HCT116 (cell line): Measurements from ENCODE around the gene TEP1.

Experiments used
- CBX3 ChIP-seq: IDR thresholded peaks from 2 replicates; pipeline ENCODE4 v1.6.1; 2012; ENCODE audit warnings: low read depth
- CEBPB ChIP-seq: IDR thresholded peaks from 2 replicates; pipeline ENCODE4 v1.6.1; 2012; ENCODE audit warnings: low read depth
- CTCF ChIP-seq, 3 experiments: fragments of 200-600 bp in 1 of 3; sonication (generic) in 1 of 3; IDR thresholded peaks in 2 of 3; conservative IDR thresholded peaks in 1 of 3; 2 replicates each; pipeline ENCODE4 v1.5.1; 2012 to 2017; ENCODE audit warnings: low read depth in 2 of 3, low read length in 2 of 3, antibody characterized with exemption in 1 of 3, borderline replicate concordance in 1 of 3, control low read depth in 1 of 3, mild to moderate bottlenecking in 1 of 3, mixed read lengths in 1 of 3, mixed run types in 1 of 3, moderate library complexity in 1 of 3; ENCODE audit not compliant: insufficient read depth in 1 of 3
- EZH2 ChIP-seq: fragments of 200-600 bp; sonication (generic); IDR thresholded peaks from 2 replicates; pipeline ENCODE4 v1.6.1; 2017; ENCODE audit warnings: antibody characterized with exemption, mixed run types
- FOSL1 ChIP-seq: IDR thresholded peaks from 2 replicates; pipeline ENCODE4 v1.6.1; 2012; ENCODE audit warnings: low read depth
- JUND ChIP-seq: IDR thresholded peaks from 2 replicates; pipeline ENCODE4 v1.6.1; 2012
- POLR2A ChIP-seq: IDR thresholded peaks from 2 replicates; pipeline ENCODE4 v1.7.0; 2011; ENCODE audit warnings: borderline replicate concordance; ENCODE audit not compliant: insufficient read depth, insufficient read length; ENCODE audit errors: extremely low read depth
- POLR2AphosphoS5 ChIP-seq: IDR thresholded peaks from 2 replicates; pipeline ENCODE4 v1.6.1; 2011; ENCODE audit warnings: mild to moderate bottlenecking, low read depth, low read length, moderate library complexity
- RAD21 ChIP-seq: IDR thresholded peaks from 2 replicates; pipeline ENCODE4 v1.6.1; 2012; ENCODE audit warnings: low read depth, mild to moderate bottlenecking
- REST ChIP-seq: IDR thresholded peaks from 2 replicates; pipeline ENCODE4 v1.6.1; 2012; ENCODE audit warnings: low read depth
- YY1 ChIP-seq: IDR thresholded peaks from 2 replicates; pipeline ENCODE4 v1.6.1; 2011; ENCODE audit warnings: low read length, low read depth, moderate library complexity, mild to moderate bottlenecking; ENCODE audit not compliant: insufficient replicate concordance; ENCODE audit errors: extremely low read depth
- ZBTB33 ChIP-seq: IDR thresholded peaks from 2 replicates; pipeline ENCODE4 v1.6.1; 2011; ENCODE audit warnings: mild to moderate bottlenecking, low read length, moderate library complexity; ENCODE audit not compliant: insufficient replicate concordance; ENCODE audit errors: extremely low read depth
- ZNF274 ChIP-seq: fragments of 200-500 bp; sonication (Bioruptor generic); IDR thresholded peaks from 2 replicates; pipeline ENCODE4 v1.6.1; 2014; ENCODE audit warnings: mild to moderate bottlenecking, low read depth, low read length, inconsistent platforms

- TF ChIP-seq CTCF (IDR thresholded peaks at IDR 0.05 in 2 of 3, conservative IDR thresholded peaks at IDR 0.05 in 1 of 3; ENCODE audit: borderline replicate concordance in 1 of 3, insufficient read depth in 1 of 3, low read depth in 2 of 3, low read length in 2 of 3) (no peak), EZH2 (no peak), RAD21 (no peak), ZBTB33 (no peak), FOSL1 (no peak), YY1 (no peak), POLR2A (no peak), JUND (no peak), POLR2AphosphoS5 (no peak), ZNF274 (no peak), CBX3 (no peak), REST (no peak), CEBPB (no peak)
Observed at GRCh38 chr14:20458031-20458789, 44.9 kb upstream of the TEP1 start.
